PC-9 (cell line): ENCODE measurements around the gene ZNF563. TPM values are rescaled to one million over a fixed set of nuclear protein-coding genes. Genes with fewer than 3 reads are reported as not detected.

Experiments used
- BruUV-seq: library from RNA; stranded (reverse); fragments of 400-500 nt; replicated peaks from 2 replicates; lab custom pipeline; 2021; lab: Mats Ljungman, UMichigan
- CTCF ChIA-PET: fragments of 300-600 bp; sonication (Branson Sonifier 250); formaldehyde crosslinking; loops from one replicate; lab custom pipeline; 2022; ENCODE audit warnings: antibody characterized with exemption; lab: Charles Lee
- POLR2A ChIA-PET: fragments of 300-600 bp; sonication (Branson Sonifier 250); formaldehyde crosslinking; loops from one replicate; lab custom pipeline; 2022; ENCODE audit warnings: antibody characterized with exemption; ENCODE audit not compliant: unreplicated experiment; lab: Charles Lee
- DNase-seq, 2 experiments: peaks; one replicate each; pipeline versions ENCODE4 v3.0.0 to v3.0.0-alpha.2; 2015 to 2022; ENCODE audit warnings: mixed read lengths in 1 of 2
- H2AFZ ChIP-seq: fragments of 200-600 bp; sonication (generic); 2 replicates; pipeline ENCODE4 v1.8.1; 2017; ENCODE audit warnings: antibody characterized with exemption
- H3F3A ChIP-seq: fragments of 200-600 bp; sonication (generic); 2 replicates; pipeline ENCODE4 v1.8.1; 2017; ENCODE audit warnings: antibody characterized with exemption, mild to moderate bottlenecking, low read depth; ENCODE audit not compliant: insufficient read depth
- H3K27ac ChIP-seq: fragments of 200-600 bp; sonication (generic); 2 replicates; pipeline ENCODE4 v1.6.1; 2016; ENCODE audit warnings: mixed run types
- H3K27me3 ChIP-seq: fragments of 200-600 bp; sonication (generic); 2 replicates; pipeline ENCODE4 v1.6.1; 2016; ENCODE audit warnings: low read depth, mixed run types; ENCODE audit not compliant: insufficient read depth
- H3K36me3 ChIP-seq: fragments of 200-600 bp; sonication (generic); 2 replicates; pipeline ENCODE4 v1.6.1; 2016; ENCODE audit warnings: low read depth, mixed run types
- H3K4me1 ChIP-seq: fragments of 200-600 bp; sonication (generic); replicated peaks from 2 replicates; pipeline ENCODE4 v1.6.1; 2016; ENCODE audit warnings: mixed run types; ENCODE audit not compliant: insufficient read depth
- H3K4me2 ChIP-seq: fragments of 200-600 bp; sonication (generic); 2 replicates; pipeline ENCODE4 v1.6.1; 2017; ENCODE audit warnings: mixed run types
- H3K4me3 ChIP-seq: fragments of 200-600 bp; sonication (generic); 2 replicates; pipeline ENCODE4 v1.6.1; 2016; ENCODE audit warnings: mixed run types
- H3K79me2 ChIP-seq: fragments of 200-600 bp; sonication (generic); 2 replicates; pipeline ENCODE4 v1.6.1; 2017; ENCODE audit warnings: low read depth, mixed run types
- H3K9me2 ChIP-seq: fragments of 200-600 bp; sonication (generic); 2 replicates; pipeline ENCODE4 v1.8.1; 2017; ENCODE audit warnings: mild to moderate bottlenecking; ENCODE audit not compliant: insufficient read depth
- H3K9me3 ChIP-seq: fragments of 200-600 bp; sonication (generic); 2 replicates; pipeline ENCODE4 v1.8.1; 2016; ENCODE audit warnings: low read depth; ENCODE audit not compliant: insufficient read depth
- H4K20me1 ChIP-seq: fragments of 200-600 bp; sonication (generic); 2 replicates; pipeline ENCODE4 v1.8.1; 2017; ENCODE audit not compliant: insufficient read depth
- CTCF ChIP-seq: fragments of 200-600 bp; sonication (generic); conservative IDR thresholded peaks from 2 replicates; pipeline ENCODE4 v1.6.1; 2017; ENCODE audit warnings: mixed run types, antibody characterized with exemption, mild to moderate bottlenecking, moderate library complexity
- EZH2 ChIP-seq: fragments of 200-600 bp; sonication (generic); IDR thresholded peaks from 2 replicates; pipeline ENCODE4 v1.8.0; 2017; ENCODE audit warnings: antibody characterized with exemption, low read depth
- intact Hi-C: fragments of 100-400 bp; cut with micrococcal nuclease; formaldehyde crosslinking; loops from one replicate; pipeline ENCODE4 v1.10.0; 2022; ENCODE audit not compliant: unreplicated experiment
- total RNA-seq: library from RNA; stranded (reverse); gene quantifications from 2 replicates; pipeline ENCODE4 v1.2.3, GENCODE V29; 2021

ZNF563 gene
- total RNA-seq, 1 experiment from 2014 or later: 1.8 TPM

- no peaks in the 10 kb centered on the region for H3K4me1 ChIP-seq
- no peak overlapping the region for H3K27ac ChIP-seq
- no peaks in the 10 kb centered on the region for H3F3A ChIP-seq
- TF ChIP-seq EZH2: no peak
- no peak for TF ChIP-seq CTCF
- ChIA-PET POLR2A (interaction anchor here (0.5 kb wide), 1 partner anchor 340 kb away, joined by 3 read pairs; the partner anchor contains the start of gene ZNF490), CTCF (no interaction called here)
- no peaks in the 10 kb centered on the region for H3K36me3 ChIP-seq
- no peaks in the 10 kb centered on the region for H3K27me3 ChIP-seq
- no peak overlapping the region for H3K4me3 ChIP-seq
- no TSS peak for BruUV-seq
- H3K79me2 ChIP-seq: no peaks in the 10 kb centered on the region
- no peak for DNase-seq
- intact Hi-C loops: no loop called here
- no peak overlapping the region for H3K4me2 ChIP-seq
- H4K20me1 ChIP-seq: no peaks in the 10 kb centered on the region
- no peaks in the 10 kb centered on the region for H3K9me2 ChIP-seq
- peaks cover 38% of the 10 kb centered on the region for H3K9me3 ChIP-seq
- no peak overlapping the region for H2AFZ ChIP-seq
Observed at GRCh38 chr19:12270854-12271253, 62.6 kb downstream of the ZNF563 start.

Other genes starting within 250 kb of the ZNF563 start
- 2.9 and 8.6 TPM in 2 replicates for gene ZNF20, start 193.3 kb downstream of the ZNF563 start, total RNA-seq
- gene ZNF625, start 176.9 kb downstream of the ZNF563 start, total RNA-seq: 5.7 and 6.4 TPM in 2 replicates
- gene ZNF136, start 170.5 kb downstream of the ZNF563 start, total RNA-seq: 5.3 and 6.2 TPM in 2 replicates
- 4.0 and 5.0 TPM in 2 replicates for gene ZNF44, start 38.8 kb downstream of the ZNF563 start, total RNA-seq
- not detected in 2 replicates for gene ZNF442, start 32.0 kb upstream of the ZNF563 start, total RNA-seq
- gene ZNF799, start 67.6 kb upstream of the ZNF563 start, total RNA-seq: 2.5 and 2.9 TPM in 2 replicates
- gene ZNF443, start 107.4 kb upstream of the ZNF563 start, total RNA-seq: 3.3 and 3.5 TPM in 2 replicates
- gene ZNF709, start 151.2 kb upstream of the ZNF563 start, total RNA-seq: 1.6 and 1.8 TPM in 2 replicates
- 8.3 and 14.8 TPM in 2 replicates for gene ZNF564, start 217.8 kb upstream of the ZNF563 start, total RNA-seq